Measurements from ENCODE around the gene TMEM53.

DNA sequence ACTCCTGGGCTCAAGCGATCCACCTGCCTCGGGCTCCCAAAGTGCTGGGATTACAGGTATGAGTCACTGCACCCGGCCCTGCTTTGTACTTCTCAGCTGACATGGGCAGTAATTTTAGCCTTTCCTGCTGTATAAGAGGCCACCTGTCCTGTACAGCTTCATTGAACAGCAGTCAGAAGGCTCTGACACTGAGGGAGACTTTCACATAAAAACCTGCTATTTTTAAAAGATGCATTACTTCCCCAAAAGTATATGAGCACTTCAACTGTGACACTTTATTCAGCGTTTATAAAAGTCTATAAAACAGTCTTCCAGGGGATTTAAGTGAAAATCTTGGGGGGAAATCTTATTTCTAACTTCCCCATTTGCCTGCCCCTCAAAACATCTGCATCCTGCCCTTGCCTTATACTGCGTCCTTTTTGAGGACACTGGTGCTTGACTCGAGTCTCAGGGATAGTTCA lies 39.1 kb upstream of the TMEM53 start:
- TF ChIP-seq, protein P1, sequence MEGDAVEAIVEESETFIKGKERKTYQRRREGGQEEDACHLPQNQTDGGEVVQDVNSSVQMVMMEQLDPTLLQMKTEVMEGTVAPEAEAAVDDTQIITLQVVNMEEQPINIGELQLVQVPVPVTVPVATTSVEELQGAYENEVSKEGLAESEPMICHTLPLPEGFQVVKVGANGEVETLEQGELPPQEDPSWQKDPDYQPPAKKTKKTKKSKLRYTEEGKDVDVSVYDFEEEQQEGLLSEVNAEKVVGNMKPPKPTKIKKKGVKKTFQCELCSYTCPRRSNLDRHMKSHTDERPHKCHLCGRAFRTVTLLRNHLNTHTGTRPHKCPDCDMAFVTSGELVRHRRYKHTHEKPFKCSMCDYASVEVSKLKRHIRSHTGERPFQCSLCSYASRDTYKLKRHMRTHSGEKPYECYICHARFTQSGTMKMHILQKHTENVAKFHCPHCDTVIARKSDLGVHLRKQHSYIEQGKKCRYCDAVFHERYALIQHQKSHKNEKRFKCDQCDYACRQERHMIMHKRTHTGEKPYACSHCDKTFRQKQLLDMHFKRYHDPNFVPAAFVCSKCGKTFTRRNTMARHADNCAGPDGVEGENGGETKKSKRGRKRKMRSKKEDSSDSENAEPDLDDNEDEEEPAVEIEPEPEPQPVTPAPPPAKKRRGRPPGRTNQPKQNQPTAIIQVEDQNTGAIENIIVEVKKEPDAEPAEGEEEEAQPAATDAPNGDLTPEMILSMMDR (IDR thresholded peaks at IDR 0.05), result no peak
- TF ChIP-seq POLR2AphosphoS5 (IDR thresholded peaks at IDR 0.05; ENCODE audit: low read depth, low read length), result no peak
